ENCODE measurements around the gene FSTL5.

Gene FSTL5

GRCh38 chr4:162016991-162017390 is 146.8 kb downstream of the FSTL5 start:
- no peaks in the 10 kb centered on the region for H3K4me1 Mint-ChIP-seq
- H3K27ac Mint-ChIP-seq, result no peak overlapping the region
- H3K9me3 Mint-ChIP-seq, result peaks cover 24% of the 10 kb centered on the region
- ATAC-seq (no peak), DNase-seq (ENCODE audit: low spot score in 2 of 2) (no peak)
- no peaks in the 10 kb centered on the region for H3K36me3 Mint-ChIP-seq
- no peak overlapping the region for H3K4me3 Mint-ChIP-seq

- Mint-ChIP-seq H3K4me1 (no peaks in the 10 kb centered on the region), H3K27ac (no peak overlapping the region), H3K4me3 (no peak overlapping the region), H3K9me3 (peaks cover 25% of the 10 kb centered on the region), H3K36me3 (no peaks in the 10 kb centered on the region)
- ATAC-seq (no peak), DNase-seq (ENCODE audit: low spot score in 2 of 2) (no peak)
Observed at GRCh38 chr4:162016219-162016618, 147.6 kb downstream of the FSTL5 start.

GRCh38 chr4:162015090-162015489 is 148.7 kb downstream of the FSTL5 start:
- Mint-ChIP-seq H3K9me3 (peaks cover 28% of the 10 kb centered on the region), H3K27ac (no peak overlapping the region), H3K4me1 (no peaks in the 10 kb centered on the region), H3K4me3 (no peak overlapping the region), H3K36me3 (no peaks in the 10 kb centered on the region)
- DNase-seq (ENCODE audit: low spot score in 2 of 2), result no peak
- no peak for ATAC-seq

GRCh38 chr4:162011089-162011488 is 152.7 kb downstream of the FSTL5 start:
- Mint-ChIP-seq H3K4me1 (no peaks in the 10 kb centered on the region), H3K9me3 (peaks cover 21% of the 10 kb centered on the region), H3K36me3 (no peaks in the 10 kb centered on the region), H3K27ac (no peak overlapping the region), H3K4me3 (no peak overlapping the region)
- ATAC-seq (no peak), DNase-seq (ENCODE audit: low spot score in 2 of 2) (no peak)

- Mint-ChIP-seq H3K4me1 (no peaks in the 10 kb centered on the region), H3K27ac (no peak overlapping the region), H3K9me3 (peaks cover 18% of the 10 kb centered on the region), H3K36me3 (no peaks in the 10 kb centered on the region), H3K4me3 (no peak overlapping the region)
- DNase-seq (ENCODE audit: low spot score in 2 of 2) (no peak), ATAC-seq (no peak)
Observed at GRCh38 chr4:162010362-162010761, 153.4 kb downstream of the FSTL5 start.

- H3K27ac Mint-ChIP-seq, result no peak overlapping the region
- H3K4me1 Mint-ChIP-seq, result no peaks in the 10 kb centered on the region
- H3K36me3 Mint-ChIP-seq, result no peaks in the 10 kb centered on the region
- no peak for DNase-seq (ENCODE audit: low spot score in 2 of 2)
- H3K9me3 Mint-ChIP-seq, result peaks cover 28% of the 10 kb centered on the region
- H3K4me3 Mint-ChIP-seq, result no peak overlapping the region
- ATAC-seq, result no peak
Observed at GRCh38 chr4:161992317-161992716, 171.5 kb downstream of the FSTL5 start.

GRCh38 chr4:161991811-161992210 is 172.0 kb downstream of the FSTL5 start:
- no peak overlapping the region for H3K27ac Mint-ChIP-seq
- no peak for DNase-seq (ENCODE audit: low spot score in 2 of 2)
- no peaks in the 10 kb centered on the region for H3K36me3 Mint-ChIP-seq
- peaks cover 26% of the 10 kb centered on the region for H3K9me3 Mint-ChIP-seq
- H3K4me3 Mint-ChIP-seq, result no peak overlapping the region
- no peak for ATAC-seq
- no peaks in the 10 kb centered on the region for H3K4me1 Mint-ChIP-seq

- DNase-seq (ENCODE audit: low spot score in 2 of 2) (no peak), ATAC-seq (no peak)
- Mint-ChIP-seq H3K4me3 (no peak overlapping the region), H3K4me1 (no peaks in the 10 kb centered on the region), H3K9me3 (peaks cover 21% of the 10 kb centered on the region), H3K36me3 (no peaks in the 10 kb centered on the region), H3K27ac (no peak overlapping the region)
Observed at GRCh38 chr4:161990721-161991120, 173.1 kb downstream of the FSTL5 start.

- no peak overlapping the region for H3K27ac Mint-ChIP-seq
- peaks cover 21% of the 10 kb centered on the region for H3K9me3 Mint-ChIP-seq
- H3K36me3 Mint-ChIP-seq, result no peaks in the 10 kb centered on the region
- no peak overlapping the region for H3K4me3 Mint-ChIP-seq
- ATAC-seq, result no peak
- DNase-seq (ENCODE audit: low spot score in 2 of 2), result no peak
- no peaks in the 10 kb centered on the region for H3K4me1 Mint-ChIP-seq
Observed at GRCh38 chr4:161988946-161989345, 174.9 kb downstream of the FSTL5 start.

GRCh38 chr4:161987611-161988010 is 176.2 kb downstream of the FSTL5 start:
- Mint-ChIP-seq H3K4me3 (no peak overlapping the region), H3K27ac (no peak overlapping the region), H3K36me3 (no peaks in the 10 kb centered on the region), H3K4me1 (no peaks in the 10 kb centered on the region), H3K9me3 (peaks cover 17% of the 10 kb centered on the region)
- ATAC-seq (no peak), DNase-seq (ENCODE audit: low spot score in 2 of 2) (no peak)

- ATAC-seq, result no peak
- H3K4me3 Mint-ChIP-seq, result no peak overlapping the region
- DNase-seq (ENCODE audit: low spot score in 2 of 2), result no peak
Observed at GRCh38 chr4:161952382-161952781, 211.4 kb downstream of the FSTL5 start.

GRCh38 chr4:161949946-161950725 is 213.7 kb downstream of the FSTL5 start:
- ATAC-seq, result no peak
- H3K27ac Mint-ChIP-seq, result no peak overlapping the region
- no peaks in the 10 kb centered on the region for H3K4me1 Mint-ChIP-seq
- no peak overlapping the region for H3K4me3 Mint-ChIP-seq
- H3K36me3 Mint-ChIP-seq, result no peaks in the 10 kb centered on the region
- peaks cover 19% of the 10 kb centered on the region for H3K9me3 Mint-ChIP-seq
- no peak for DNase-seq (ENCODE audit: low spot score in 2 of 2)

More at GRCh38 chr4:161952382-161952781, 211.4 kb downstream of the FSTL5 start:
- Mint-ChIP-seq H3K36me3 (no peaks in the 10 kb centered on the region), H3K9me3 (peaks cover 20% of the 10 kb centered on the region), H3K27ac (no peak overlapping the region), H3K4me1 (no peaks in the 10 kb centered on the region)

GRCh38 chr4:161948026-161948770 is 215.6 kb downstream of the FSTL5 start:
- Mint-ChIP-seq H3K4me1 (no peaks in the 10 kb centered on the region), H3K4me3 (no peak overlapping the region)

GRCh38 chr4:161937596-161937995 is 226.2 kb downstream of the FSTL5 start:
- Mint-ChIP-seq H3K27ac (no peak overlapping the region), H3K4me1 (no peaks in the 10 kb centered on the region), H3K9me3 (peaks cover 24% of the 10 kb centered on the region), H3K4me3 (no peak overlapping the region), H3K36me3 (no peaks in the 10 kb centered on the region)
- no peak for DNase-seq (ENCODE audit: low spot score in 2 of 2)
- no peak for ATAC-seq

More at GRCh38 chr4:161948026-161948770, 215.6 kb downstream of the FSTL5 start:
- no peak for DNase-seq (ENCODE audit: low spot score in 2 of 2)
- peaks cover 22% of the 10 kb centered on the region for H3K9me3 Mint-ChIP-seq
- no peak for ATAC-seq
- H3K36me3 Mint-ChIP-seq, result no peaks in the 10 kb centered on the region
- H3K27ac Mint-ChIP-seq, result no peak overlapping the region

GRCh38 chr4:161936625-161937550 is 226.9 kb downstream of the FSTL5 start:
- peaks cover 20% of the 10 kb centered on the region for H3K9me3 Mint-ChIP-seq
- no peak overlapping the region for H3K4me3 Mint-ChIP-seq
- no peak overlapping the region for H3K27ac Mint-ChIP-seq
- no peaks in the 10 kb centered on the region for H3K36me3 Mint-ChIP-seq
- ATAC-seq (no peak), DNase-seq (ENCODE audit: low spot score in 2 of 2) (no peak)
- H3K4me1 Mint-ChIP-seq, result no peaks in the 10 kb centered on the region

Data from stimulated activated effector memory CD8-positive, alpha-beta T cell treated with anti-CD3 and anti-CD28 coated beads, Interleukin-12 subunit alpha, Interleukin-12 subunit beta, amount 100 ng/mL, for 72 hours (primary cell).